NCI-H2196 (cell line): ENCODE results near the gene SPRED3.
A peak's percentile ranks its signal among the peaks of the same experiment; 100 is the strongest.
"Not testable (repeated sequence)": the region's sequence is repeated elsewhere in the genome, so short reads cannot be mapped to it uniquely, and the experiment has no call there.

Source experiments
- DNase-seq: peaks from one replicate; lab custom pipeline; 2025; ENCODE audit not compliant: unreplicated experiment; lab: John Stamatoyannopoulos, UW

The SPRED3 gene

GRCh38 chr19:38388349-38389100 is at the start of gene SPRED3:
Gene SPRED3, plus strand, starts transcription at chr19:38388697. Its CDS starts 1,606 bp downstream, at chr19:38390303.
- DNase-seq, result peak; percentile 51

- DNase-seq, result not testable (repeated sequence)
Measured at GRCh38 chr19:38339011-38339410, 49.5 kb upstream of the SPRED3 start.

GRCh38 chr19:38340927-38341326 is 47.6 kb upstream of the SPRED3 start:
- DNase-seq, result no peak

GRCh38 chr19:38346837-38347236 is 41.7 kb upstream of the SPRED3 start:
- DNase-seq, result no peak

- DNase-seq, result no peak
Measured at GRCh38 chr19:38350883-38351282, 37.6 kb upstream of the SPRED3 start.

GRCh38 chr19:38351865-38352395 is 36.6 kb upstream of the SPRED3 start:
- DNase-seq, result no peak

- no peak for DNase-seq
Measured at GRCh38 chr19:38352611-38353010, 35.9 kb upstream of the SPRED3 start.

GRCh38 chr19:38355728-38356725 is 32.5 kb upstream of the SPRED3 start:
- no peak for DNase-seq

GRCh38 chr19:38358071-38358470 is 30.4 kb upstream of the SPRED3 start:
- no peak for DNase-seq

GRCh38 chr19:38359242-38360021 is 29.1 kb upstream of the SPRED3 start:
- DNase-seq, result no peak

- DNase-seq, result no peak
Measured at GRCh38 chr19:38360351-38360750, 28.1 kb upstream of the SPRED3 start.

- no peak for DNase-seq
Measured at GRCh38 chr19:38360839-38361631, 27.5 kb upstream of the SPRED3 start.

GRCh38 chr19:38361633-38362075 is 26.8 kb upstream of the SPRED3 start:
- peak; percentile 86 for DNase-seq

GRCh38 chr19:38362076-38362945 is 26.2 kb upstream of the SPRED3 start:
- DNase-seq, result peak; percentile 89

- DNase-seq, result not testable (repeated sequence)
Measured at GRCh38 chr19:38362946-38363688, 25.4 kb upstream of the SPRED3 start.

- DNase-seq, result no peak
Measured at GRCh38 chr19:38367041-38367440, 21.5 kb upstream of the SPRED3 start.

- DNase-seq, result no peak
Measured at GRCh38 chr19:38369584-38369983, 18.9 kb upstream of the SPRED3 start.

GRCh38 chr19:38370299-38370698 is 18.2 kb upstream of the SPRED3 start:
- DNase-seq, result no peak
